Activated CD4-positive, alpha-beta memory T cell treated with anti-CD3 and anti-CD28 coated beads, Interleukin-2, amount 10 ng/mL, durations not matched to agents 7 days and 5 days (primary cell): ENCODE measurements around the gene GBX1. TPM values are rescaled to one million over a fixed set of nuclear protein-coding genes. Genes with fewer than 3 reads are reported as not detected.

ENCODE experiments used
- CTCF ChIA-PET: fragments of 350-600 bp; sonication (Branson Sonifier 250); formaldehyde crosslinking; loops from one replicate; lab custom pipeline; 2021; ENCODE audit warnings: antibody characterized with exemption, inconsistent platforms; lab: Charles Lee
- POLR2A ChIA-PET: fragments of 350-600 bp; sonication (Branson Sonifier 250); formaldehyde crosslinking; loops from one replicate; lab custom pipeline; 2021; ENCODE audit warnings: antibody characterized with exemption; lab: Charles Lee
- DNase-seq: peaks from one replicate; pipeline ENCODE4 v3.0.0-alpha.2; 2020
- H3K27ac Mint-ChIP-seq: one replicate; pipeline ENCODE4 v1.8.0; 2021; ENCODE audit warnings: mild to moderate bottlenecking, mixed read lengths
- H3K27me3 Mint-ChIP-seq: one replicate; pipeline ENCODE4 v1.8.0; 2021; ENCODE audit warnings: mixed read lengths
- H3K36me3 Mint-ChIP-seq: one replicate; pipeline ENCODE4 v1.8.0; 2021; ENCODE audit warnings: low read depth, mixed read lengths
- H3K4me1 Mint-ChIP-seq: one replicate; pipeline ENCODE4 v1.8.0; 2021; ENCODE audit warnings: mixed read lengths
- H3K4me3 Mint-ChIP-seq: one replicate; pipeline ENCODE4 v1.8.0; 2021; ENCODE audit warnings: mild to moderate bottlenecking, mixed read lengths
- H3K9me3 Mint-ChIP-seq: one replicate; pipeline ENCODE4 v1.8.0; 2021; ENCODE audit warnings: mixed read lengths
- total RNA-seq, 2 experiments: library from RNA; stranded (reverse); gene quantifications; one replicate each; pipeline ENCODE4 v1.2.3, GENCODE V29; 2021

GBX1 gene
- total RNA-seq, 2 experiments from 2014 or later: not detected

- CTCF ChIA-PET: interaction anchor here (0.8 to 1.8 kb wide), 2 partner anchors 16 to 80 kb away, joined by 3 to 5 read pairs; partner anchors contain the start of gene ABCB8
- H3K9me3 Mint-ChIP-seq: no peaks in the 10 kb centered on the region
- POLR2A ChIA-PET: no interaction called here
These were observed 59.6 kb downstream of the GBX1 start for GRCh38 chr7:151107882-151108281.

GRCh38 chr7:151104411-151105235 is 62.9 kb downstream of the GBX1 start:
- H3K27me3 Mint-ChIP-seq: no peaks in the 10 kb centered on the region
- no peak overlapping the region for H3K4me3 Mint-ChIP-seq
- no peaks in the 10 kb centered on the region for H3K9me3 Mint-ChIP-seq
- no peaks in the 10 kb centered on the region for H3K4me1 Mint-ChIP-seq
- no peak overlapping the region for H3K27ac Mint-ChIP-seq
- DNase-seq: no peak
- CTCF ChIA-PET: interaction anchor here (1.6 kb wide), 1 partner anchor 86 kb away, joined by 7 read pairs; no protein-coding TSS in a partner anchor
- H3K36me3 Mint-ChIP-seq: no peaks in the 10 kb centered on the region
- POLR2A ChIA-PET: interaction anchor here (1.2 to 1.3 kb wide), 2 partner anchors 11 to 15 kb away, joined by 4 read pairs; no protein-coding TSS in a partner anchor

More at GRCh38 chr7:151107882-151108281, 59.6 kb downstream of the GBX1 start:
- Mint-ChIP-seq H3K27ac (no peak overlapping the region), H3K4me3 (no peak overlapping the region), H3K27me3 (peaks cover 1% of the 10 kb centered on the region), H3K36me3 (no peaks in the 10 kb centered on the region), H3K4me1 (peaks cover 3% of the 10 kb centered on the region)
- no peak for DNase-seq

GRCh38 chr7:151103973-151104372 is 63.5 kb downstream of the GBX1 start:
- DNase-seq: no peak
- Mint-ChIP-seq H3K9me3 (no peaks in the 10 kb centered on the region), H3K27ac (no peak overlapping the region), H3K4me1 (no peaks in the 10 kb centered on the region), H3K27me3 (no peaks in the 10 kb centered on the region), H3K36me3 (no peaks in the 10 kb centered on the region), H3K4me3 (no peak overlapping the region)
- POLR2A ChIA-PET: interaction anchor here (1.2 to 1.3 kb wide), 2 partner anchors 12 to 16 kb away, joined by 4 read pairs; no protein-coding TSS in a partner anchor
- CTCF ChIA-PET: interaction anchor here (0.7 to 1.6 kb wide), 3 partner anchors 14 to 86 kb away, joined by 3 to 7 read pairs (median 5); partner anchors contain the start of gene ABCB8

GRCh38 chr7:151102991-151103390 is 64.5 kb downstream of the GBX1 start:
- no peaks in the 10 kb centered on the region for H3K9me3 Mint-ChIP-seq
- no peak overlapping the region for H3K4me3 Mint-ChIP-seq
- no peak for DNase-seq
- H3K27me3 Mint-ChIP-seq: no peaks in the 10 kb centered on the region
- POLR2A ChIA-PET: interaction anchor here (1.3 kb wide), 1 partner anchor 13 kb away, joined by 4 read pairs; no protein-coding TSS in a partner anchor
- no peaks in the 10 kb centered on the region for H3K4me1 Mint-ChIP-seq
- H3K36me3 Mint-ChIP-seq: no peaks in the 10 kb centered on the region
- no peak overlapping the region for H3K27ac Mint-ChIP-seq
- CTCF ChIA-PET: interaction anchor here (0.9 kb wide), 1 partner anchor 74 kb away, joined by 5 read pairs; the partner anchor contains the start of gene ABCB8

- no peak for DNase-seq
- Mint-ChIP-seq H3K27me3 (no peaks in the 10 kb centered on the region), H3K4me3 (no peak overlapping the region), H3K9me3 (no peaks in the 10 kb centered on the region), H3K36me3 (no peaks in the 10 kb centered on the region), H3K4me1 (no peaks in the 10 kb centered on the region), H3K27ac (no peak overlapping the region)
- ChIA-PET CTCF (no interaction called here), POLR2A (no interaction called here)
These were observed 65.7 kb downstream of the GBX1 start for GRCh38 chr7:151101621-151102396.

GRCh38 chr7:151100921-151101320 is 66.6 kb downstream of the GBX1 start:
- Mint-ChIP-seq H3K27ac (no peak overlapping the region), H3K9me3 (no peaks in the 10 kb centered on the region), H3K36me3 (no peaks in the 10 kb centered on the region), H3K4me1 (peaks cover 3% of the 10 kb centered on the region), H3K27me3 (no peaks in the 10 kb centered on the region), H3K4me3 (no peak overlapping the region)
- no peak for DNase-seq
- ChIA-PET CTCF (no interaction called here), POLR2A (no interaction called here)

- H3K4me1 Mint-ChIP-seq: peaks cover 5% of the 10 kb centered on the region
- CTCF ChIA-PET: interaction anchor here (0.6 kb wide), 1 partner anchor 334 kb away, joined by 7 read pairs; no protein-coding TSS in a partner anchor
- H3K9me3 Mint-ChIP-seq: no peaks in the 10 kb centered on the region
- no peak for DNase-seq
- H3K36me3 Mint-ChIP-seq: no peaks in the 10 kb centered on the region
- H3K4me3 Mint-ChIP-seq: no peak overlapping the region
- no peaks in the 10 kb centered on the region for H3K27me3 Mint-ChIP-seq
- no peak overlapping the region for H3K27ac Mint-ChIP-seq
- POLR2A ChIA-PET: no interaction called here
These were observed 67.8 kb downstream of the GBX1 start for GRCh38 chr7:151099486-151100211.

Other genes starting within 250 kb of the GBX1 start
- gene KCNH2, start 189.4 kb downstream of the GBX1 start, total RNA-seq: under 1 TPM; 0.15 to 0.38 TPM
- 10 to 100 TPM; 27.7 to 30.2 TPM for gene NOS3, start 176.7 kb downstream of the GBX1 start, total RNA-seq
- gene ATG9B, start 143.2 kb downstream of the GBX1 start, total RNA-seq: 1 to 10 TPM; 7.9 to 8.6 TPM
- gene ABCB8, start 139.2 kb downstream of the GBX1 start, total RNA-seq: 10 to 100 TPM; 51.2 to 53.3 TPM
- gene ASIC3, start 119.2 kb downstream of the GBX1 start, total RNA-seq: 1 to 10 TPM; 5.5 to 6.2 TPM
- gene CDK5, start 109.8 kb downstream of the GBX1 start, total RNA-seq: 10 to 100 TPM; 17.6 to 18.2 TPM
- gene SLC4A2, start 108.1 kb downstream of the GBX1 start, total RNA-seq: 100 to 1,000 TPM in 1 of 2 experiments, 10 to 100 TPM in 1; 94.6 to 109 TPM
- gene FASTK, start 86.9 kb downstream of the GBX1 start, total RNA-seq: 10 to 100 TPM; 70.0 to 72.7 TPM
- 10 to 100 TPM; 80.3 to 81.1 TPM for gene TMUB1, start 84.2 kb downstream of the GBX1 start, total RNA-seq
- 10 to 100 TPM; 30.1 to 31.5 TPM for gene AGAP3, start 81.2 kb downstream of the GBX1 start, total RNA-seq
- gene ASB10, start 19.6 kb upstream of the GBX1 start, total RNA-seq: not detected
- not detected for gene H2BK1, start 42.8 kb upstream of the GBX1 start, total RNA-seq
- gene ABCF2, start 59.5 kb upstream of the GBX1 start, total RNA-seq: 10 to 100 TPM; 23.1 to 27.6 TPM
- gene CHPF2, start 64.8 kb upstream of the GBX1 start, total RNA-seq: 10 to 100 TPM; 56.0 to 56.4 TPM
- 1 to 10 TPM; 1.5 to 2.7 TPM for gene SMARCD3, start 81.0 kb upstream of the GBX1 start, total RNA-seq
- gene NUB1, start 174.1 kb upstream of the GBX1 start, total RNA-seq: 10 to 100 TPM; 62.1 to 67.3 TPM
- 1 to 10 TPM in 1 of 2 experiments, under 1 TPM in 1; 0.50 to 1.1 TPM for gene WDR86, start 242.3 kb upstream of the GBX1 start, total RNA-seq